Activated CD8-positive, alpha-beta T cell treated with anti-CD3 and anti-CD28 coated beads for 36 hours (primary cell): ENCODE data around the gene HOXA5. TPM values are rescaled to one million over a fixed set of nuclear protein-coding genes. Genes with fewer than 3 reads are reported as not detected.

Experiments
- ATAC-seq: fragments of 200-7000 bp; cut with Tn5 transposase; one replicate; pipeline ENCODE4 v1.10.0; 2021; ENCODE audit warnings: mild to moderate bottlenecking, moderate library complexity
- CTCF ChIA-PET: fragments of 350-600 bp; sonication (Branson Sonifier 250); formaldehyde crosslinking; loops from one replicate; lab custom pipeline; 2021; ENCODE audit warnings: antibody characterized with exemption; lab: Charles Lee
- POLR2A ChIA-PET: fragments of 350-600 bp; sonication (Branson Sonifier 250); formaldehyde crosslinking; loops from one replicate; lab custom pipeline; 2021; ENCODE audit warnings: antibody characterized with exemption; lab: Charles Lee
- DNase-seq: peaks from one replicate; pipeline ENCODE4 v3.0.0-alpha.2; 2020
- H3K27ac Mint-ChIP-seq: one replicate; pipeline ENCODE4 v1.8.0; 2021; ENCODE audit warnings: mild to moderate bottlenecking, mixed read lengths
- H3K27me3 Mint-ChIP-seq: one replicate; pipeline ENCODE4 v1.8.0; 2021; ENCODE audit warnings: mixed read lengths
- H3K36me3 Mint-ChIP-seq: one replicate; pipeline ENCODE4 v1.8.0; 2021; ENCODE audit warnings: low read depth, mixed read lengths
- H3K4me1 Mint-ChIP-seq: one replicate; pipeline ENCODE4 v1.8.0; 2021; ENCODE audit warnings: low read depth, mixed read lengths
- H3K4me3 Mint-ChIP-seq: one replicate; pipeline ENCODE4 v1.8.0; 2021; ENCODE audit warnings: mild to moderate bottlenecking, moderate library complexity, mixed read lengths
- H3K9me3 Mint-ChIP-seq: one replicate; pipeline ENCODE4 v1.8.0; 2021; ENCODE audit warnings: mixed read lengths
- CTCF ChIP-seq: fragments of 200-600 bp; IDR thresholded peaks from one replicate; pipeline ENCODE4 v1.8.0; 2022; ENCODE audit warnings: antibody characterized with exemption, mild to moderate bottlenecking
- intact Hi-C: fragments of 100-400 bp; cut with micrococcal nuclease; formaldehyde crosslinking; loops from one replicate; pipeline ENCODE4 v1.10.0; 2022
- total RNA-seq, 2 experiments: library from RNA; stranded (reverse); gene quantifications; one replicate each; pipeline ENCODE4 v1.2.3, GENCODE V29; 2021

Gene HOXA5
- total RNA-seq, 2 experiments from 2014 or later: not detected

- no peak for DNase-seq
- H3K4me1 Mint-ChIP-seq: no peaks in the 10 kb centered on the region
- peaks cover 12% of the 10 kb centered on the region for H3K27me3 Mint-ChIP-seq
- no peak for ATAC-seq
- no peak overlapping the region for H3K27ac Mint-ChIP-seq
- intact Hi-C loops: no loop called here
- CTCF ChIA-PET: no interaction called here
- POLR2A ChIA-PET: no interaction called here
- TF ChIP-seq CTCF: no peak
- H3K36me3 Mint-ChIP-seq: no peaks in the 10 kb centered on the region
- H3K4me3 Mint-ChIP-seq: no peak overlapping the region
- H3K9me3 Mint-ChIP-seq: no peaks in the 10 kb centered on the region
Observed at GRCh38 chr7:27123477-27124053, 19.9 kb downstream of the HOXA5 start.

GRCh38 chr7:27123007-27123476, 20.4 kb downstream of the HOXA5 start:
- no peak for TF ChIP-seq CTCF
- DNase-seq: no peak
- H3K4me3 Mint-ChIP-seq: no peak overlapping the region
- intact Hi-C loops: no loop called here
- no peak overlapping the region for H3K27ac Mint-ChIP-seq
- ChIA-PET POLR2A (no interaction called here), CTCF (no interaction called here)
- ATAC-seq: no peak
- no peaks in the 10 kb centered on the region for H3K36me3 Mint-ChIP-seq
- peaks cover 10% of the 10 kb centered on the region for H3K27me3 Mint-ChIP-seq
- no peaks in the 10 kb centered on the region for H3K4me1 Mint-ChIP-seq
- H3K9me3 Mint-ChIP-seq: no peaks in the 10 kb centered on the region

GRCh38 chr7:27122077-27122910, 21.2 kb downstream of the HOXA5 start:
- CTCF ChIA-PET: no interaction called here

GRCh38 chr7:27121684-27122076, 21.8 kb downstream of the HOXA5 start:
- TF ChIP-seq CTCF: no peak
- DNase-seq: no peak
- no peaks in the 10 kb centered on the region for H3K9me3 Mint-ChIP-seq
- intact Hi-C loops: no loop called here
- no peaks in the 10 kb centered on the region for H3K4me1 Mint-ChIP-seq
- ChIA-PET POLR2A (interaction anchor here (0.6 kb wide), 1 partner anchor 14 kb away, joined by 3 read pairs; no protein-coding TSS in a partner anchor), CTCF (no interaction called here)
- H3K27ac Mint-ChIP-seq: no peak overlapping the region
- no peak overlapping the region for H3K4me3 Mint-ChIP-seq
- ATAC-seq: no peak
- no peaks in the 10 kb centered on the region for H3K36me3 Mint-ChIP-seq
- peaks cover 7% of the 10 kb centered on the region for H3K27me3 Mint-ChIP-seq

More at GRCh38 chr7:27122077-27122910, 21.2 kb downstream of the HOXA5 start:
- Mint-ChIP-seq H3K27me3 (peaks cover 8% of the 10 kb centered on the region), H3K9me3 (no peaks in the 10 kb centered on the region), H3K4me1 (no peaks in the 10 kb centered on the region), H3K4me3 (no peak overlapping the region), H3K36me3 (no peaks in the 10 kb centered on the region), H3K27ac (no peak overlapping the region)
- no peak for ATAC-seq
- TF ChIP-seq CTCF: no peak
- intact Hi-C loops: no loop called here
- no peak for DNase-seq
- POLR2A ChIA-PET: interaction anchor here (0.6 kb wide), 1 partner anchor 13 kb away, joined by 3 read pairs; no protein-coding TSS in a partner anchor
